ENCODE data around the gene BDNF.
"Not testable (repeated sequence)": the region's sequence is repeated elsewhere in the genome, so short reads cannot be mapped to it uniquely, and the experiment has no call there.

GRCh38 chr11:27634282-27634681, 66.0 kb downstream of the BDNF start:
- TF ChIP-seq, protein P1, sequence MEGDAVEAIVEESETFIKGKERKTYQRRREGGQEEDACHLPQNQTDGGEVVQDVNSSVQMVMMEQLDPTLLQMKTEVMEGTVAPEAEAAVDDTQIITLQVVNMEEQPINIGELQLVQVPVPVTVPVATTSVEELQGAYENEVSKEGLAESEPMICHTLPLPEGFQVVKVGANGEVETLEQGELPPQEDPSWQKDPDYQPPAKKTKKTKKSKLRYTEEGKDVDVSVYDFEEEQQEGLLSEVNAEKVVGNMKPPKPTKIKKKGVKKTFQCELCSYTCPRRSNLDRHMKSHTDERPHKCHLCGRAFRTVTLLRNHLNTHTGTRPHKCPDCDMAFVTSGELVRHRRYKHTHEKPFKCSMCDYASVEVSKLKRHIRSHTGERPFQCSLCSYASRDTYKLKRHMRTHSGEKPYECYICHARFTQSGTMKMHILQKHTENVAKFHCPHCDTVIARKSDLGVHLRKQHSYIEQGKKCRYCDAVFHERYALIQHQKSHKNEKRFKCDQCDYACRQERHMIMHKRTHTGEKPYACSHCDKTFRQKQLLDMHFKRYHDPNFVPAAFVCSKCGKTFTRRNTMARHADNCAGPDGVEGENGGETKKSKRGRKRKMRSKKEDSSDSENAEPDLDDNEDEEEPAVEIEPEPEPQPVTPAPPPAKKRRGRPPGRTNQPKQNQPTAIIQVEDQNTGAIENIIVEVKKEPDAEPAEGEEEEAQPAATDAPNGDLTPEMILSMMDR (conservative IDR thresholded peaks at IDR 0.05): not testable (repeated sequence)
- not testable (repeated sequence) for TF ChIP-seq ZFX (IDR thresholded peaks at IDR 0.05)

Measured in C4-2B (cell line).